ENCODE results near the gene APOL2. TPM values are rescaled to one million over a fixed set of nuclear protein-coding genes. Genes with fewer than 3 reads are reported as not detected.

Gene APOL2
- total RNA-seq, 2 donors from 2014 or later: 64.5 to 69.5 TPM

- ATAC-seq (replicated peaks in 1 of 2): peak; percentile 96
- peaks cover 2 to 5% of the 10 kb centered on the region in 2 donors for H3K36me3 Mint-ChIP-seq (ENCODE audit: insufficient read depth in 2 of 2)
- DNase-seq: peak; percentile 87 to 89
These were observed 59.1 kb downstream of the APOL2 start for GRCh38 chr22:36180038-36180880.

DNA sequence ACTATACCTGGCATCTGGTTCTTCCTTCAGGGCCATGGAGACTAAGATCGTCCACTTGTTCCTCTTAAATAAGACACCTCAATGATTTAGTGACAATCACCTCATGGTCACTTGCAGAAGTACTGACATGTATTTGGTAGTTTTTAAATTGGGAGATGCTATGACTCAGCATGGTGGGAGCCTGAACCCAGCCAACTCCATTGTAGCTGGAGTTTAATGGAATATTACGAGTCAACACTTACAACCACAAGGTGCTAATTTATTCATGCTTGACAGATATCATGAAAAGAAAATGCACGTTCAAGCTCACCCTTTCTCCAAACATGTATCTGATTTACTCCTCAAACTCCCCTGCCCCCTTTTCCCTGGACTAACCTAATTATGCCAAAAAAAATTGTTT lies 62.2 kb downstream of the APOL2 start:
- no peak overlapping the region for H3K4me3 Mint-ChIP-seq
- no peak overlapping the region for H3K27ac Mint-ChIP-seq
- H3K27me3 Mint-ChIP-seq (ENCODE audit: low read depth): peaks cover under 1% of the 10 kb centered on the region
- peaks cover 2 to 3% of the 10 kb centered on the region in 2 donors for H3K9me3 Mint-ChIP-seq
- DNase-seq (no peak), ATAC-seq (replicated peaks in 1 of 2) (no peak)
- H3K36me3 Mint-ChIP-seq (ENCODE audit: insufficient read depth in 2 of 2): peaks cover 2 to 5% of the 10 kb centered on the region in 2 donors
- H3K4me1 Mint-ChIP-seq (ENCODE audit: low read depth): no peaks in the 10 kb centered on the region

More at GRCh38 chr22:36180038-36180880, 59.1 kb downstream of the APOL2 start:
- H3K27ac Mint-ChIP-seq: no peak overlapping the region
- H3K4me3 Mint-ChIP-seq: no peak overlapping the region
- H3K27me3 Mint-ChIP-seq (ENCODE audit: low read depth): peaks cover 6% of the 10 kb centered on the region
- no peaks in the 10 kb centered on the region for H3K4me1 Mint-ChIP-seq (ENCODE audit: low read depth)
- peaks cover 2 to 3% of the 10 kb centered on the region in 2 donors for H3K9me3 Mint-ChIP-seq

Other genes starting within 250 kb of the APOL2 start
- 1 to 10 TPM; 2.3 to 4.4 TPM for gene RBFOX2, start 210.7 kb downstream of the APOL2 start, total RNA-seq
- gene APOL3, start 78.8 kb downstream of the APOL2 start, total RNA-seq: 10 to 100 TPM; 55.6 to 55.7 TPM
- 1 to 10 TPM in 1 of 2 donors, under 1 TPM in 1; 0.99 to 2.7 TPM for gene APOL4, start 37.7 kb downstream of the APOL2 start, total RNA-seq
- gene APOL1, start 13.6 kb upstream of the APOL2 start, total RNA-seq: 10 to 100 TPM; 32.7 to 44.5 TPM
- 100 to 1,000 TPM; 529 to 662 TPM for gene MYH9, start 148.4 kb upstream of the APOL2 start, total RNA-seq
- gene TXN2, start 242.1 kb upstream of the APOL2 start, total RNA-seq: 100 to 1,000 TPM; 115 TPM

All from activated T-cell treated with anti-CD3 and anti-CD28 coated beads, Interleukin-2, amount 50 U/mL, for 72 hours (primary cell).